Adrenal gland (tissue), 12 donors: ENCODE data around the gene NOL12. TPM values are rescaled to one million over a fixed set of nuclear protein-coding genes. Genes with fewer than 3 reads are reported as not detected.

Experiments used
- DNase-seq, 7 donors: peaks; one replicate each; pipeline ENCODE4 v3.0.0-alpha.2; 2019 to 2020
- H3K27ac ChIP-seq, 5 donors: fragments of 200-600 bp; sonication (generic) in 4 of 5; 1 replicate in 3 of 5; 2 replicates in 2 of 5; pipeline versions ENCODE4 v1.5.1 to v1.8.0; 2016 to 2020; ENCODE audit warnings: mild to moderate bottlenecking in 1 of 5
- H3K27me3 ChIP-seq: fragments of 200-600 bp; 2 replicates; pipeline ENCODE4 v1.8.0; 2021
- H3K36me3 ChIP-seq, 2 donors: fragments of 200-600 bp; replicated peaks in 1 of 2; 1 replicate in 1 of 2; 2 replicates in 1 of 2; pipeline versions ENCODE4 v1.5.1 to v1.8.0; 2018 to 2022
- H3K4me1 ChIP-seq, 2 donors: fragments of 200-600 bp; replicated peaks in 1 of 2; 1 replicate in 1 of 2; 2 replicates in 1 of 2; pipeline versions ENCODE4 v1.5.1 to v1.8.0; 2018 to 2021
- H3K4me3 ChIP-seq, 4 donors: fragments of 200-600 bp; sonication (generic) in 3 of 4; one replicate each; pipeline ENCODE4 v1.5.1; 2016 to 2018
- H3K9me3 ChIP-seq, 3 donors: fragments of 200-600 bp; sonication (generic) in 1 of 3; replicated peaks in 1 of 3; 1 replicate in 2 of 3; 2 replicates in 1 of 3; pipeline versions ENCODE4 v1.5.1 to v1.8.0; 2016 to 2021
- CTCF ChIP-seq, 6 experiments: fragments of 450-650 bp in 4 of 6; fragments of 200-600 bp in 2 of 6; sonication (generic) in 1 of 6; IDR thresholded peaks; 1 replicate in 5 of 6; 2 replicates in 1 of 6; pipeline versions ENCODE4 v1.5.1 to v1.8.0; 2016 to 2021; ENCODE audit warnings: antibody characterized with exemption in 6 of 6, mild to moderate bottlenecking in 2 of 6, moderate library complexity in 1 of 6
- POLR2A ChIP-seq, 2 donors: fragments of 450-650 bp; IDR thresholded peaks; one replicate each; pipeline ENCODE4 v1.6.1; 2017; ENCODE audit warnings: antibody characterized with exemption in 2 of 2, mild to moderate bottlenecking in 2 of 2, moderate library complexity in 1 of 2
- WGBS, 4 donors: extraction: QIAGEN DNeasy Blood & Tissue Kit in 2 of 4; methylation state at CpG; one replicate each; pipeline versions ENCODE4 v1.1.5 to v1.1.7; 2013 to 2017; 5-methylcytosine and 5-hydroxymethylcytosine counted together
- intact Hi-C, 2 donors: fragments of 100-400 bp; cut with DNase I; formaldehyde crosslinking; loops; one replicate each; pipeline versions ENCODE4 v1.14.1 to v1.15.0; 2022 to 2023
- polyA plus RNA-seq, 3 donors: library from polyadenylated mRNA; stranded (reverse); fragments of 200-250 nt in 2 of 3; fragments of 350-450 nt in 1 of 3; fragmentation: Illumina TruSeq in 1 of 3; extraction: RNeasy Lipid Tissue Mini Kit (QIAGEN cat#74804) in 1 of 3; gene quantifications; one replicate each; pipeline ENCODE4 v1.2.3, GENCODE V29; 2013 to 2014
- total RNA-seq, 9 donors: library from RNA; depleted of rRNA in 4 of 9; stranded (reverse); fragments of >200 nt in 4 of 9; fragments of 120-200 nt in 1 of 9; fragmentation: NEBNext Ultra II Directional in 1 of 9; extraction: Animal tissue kit (Norgen Biotek cat#: 25700) in 1 of 9; gene quantifications; one replicate each; pipeline versions ENCODE4 v1.1.0 to v1.2.4, GENCODE V29; 2013 to 2023
- donor health status: healthy with polysubstance abuse.
- donor health status: Bipolar disorder and iron deficiency.
- donor health status: DM: yes; HTN: yes; CAD: no.
- donor health status: DM: no; HTN: no; CAD: no.
- donor health status: DM: no; HTN: no; CAD: no.
- donor health status: DM: yes; HTN: yes; CAD: no.

The NOL12 gene
- total and polyA plus RNA-seq, 12 donors = 23.2 to 90.7 (median 39.3) TPM

GRCh38 chr22:37659897-37660708 is 26.0 kb upstream of the NOL12 start:
- Histone ChIP-seq H3K36me3 (no peaks in the 10 kb centered on the region), H3K27me3 (no peaks in the 10 kb centered on the region), H3K4me3 (peak overlapping the region in 1 of 4 donors; percentile 78), H3K4me1 (peaks cover 31 to 41% of the 10 kb centered on the region in 2 donors), H3K9me3 (no peaks in the 10 kb centered on the region), H3K27ac (peak overlapping the region in 4 of 5 donors; percentile 46 to 89 (median 76))
- intact Hi-C loops = no loop called here
- no peak for TF ChIP-seq POLR2A (IDR thresholded peaks at IDR 0.05)
- TF ChIP-seq CTCF (IDR thresholded peaks at IDR 0.05) = no peak
- 64 to 70% (median 67%) methylated on average over 9 to 14 of the region's 14 CpGs for WGBS, 4 donors
- peak in 1 of 7 donors; percentile 17 for DNase-seq

GRCh38 chr22:37660709-37661045 is 25.5 kb upstream of the NOL12 start:
- H3K4me3 ChIP-seq = no peak overlapping the region
- intact Hi-C loops = no loop called here

GRCh38 chr22:37661160-37661924 is 24.8 kb upstream of the NOL12 start:
- no peaks in the 10 kb centered on the region for H3K27me3 ChIP-seq
- peaks cover 31 to 41% of the 10 kb centered on the region in 2 donors for H3K4me1 ChIP-seq
- peak overlapping the region in 4 of 5 donors; percentile 49 to 83 (median 76) for H3K27ac ChIP-seq
- no peak overlapping the region for H3K4me3 ChIP-seq
- H3K36me3 ChIP-seq = peaks cover 0 to 11% of the 10 kb centered on the region in 2 donors
- no peaks in the 10 kb centered on the region for H3K9me3 ChIP-seq
- intact Hi-C loops = no loop called here
- 35 to 45% (median 42%) methylated on average over 12 of the region's 12 CpGs for WGBS, 4 donors
- TF ChIP-seq POLR2A (IDR thresholded peaks at IDR 0.05) (no peak), CTCF (IDR thresholded peaks at IDR 0.05) (peak in 5 of 6 experiments; percentile 11 to 44 (median 27))
- peak in 2 of 7 donors; percentile 44 to 73 for DNase-seq

More at GRCh38 chr22:37660709-37661045, 25.5 kb upstream of the NOL12 start:
- peaks cover 31 to 41% of the 10 kb centered on the region in 2 donors for H3K4me1 ChIP-seq
- no peaks in the 10 kb centered on the region for H3K27me3 ChIP-seq
- no peak for DNase-seq
- no peak for TF ChIP-seq POLR2A (IDR thresholded peaks at IDR 0.05)
- no peak for TF ChIP-seq CTCF (IDR thresholded peaks at IDR 0.05)
- H3K27ac ChIP-seq = peak overlapping the region in 4 of 5 donors; percentile 45 to 83 (median 76)
- 65 to 76% (median 68%) methylated on average over 2 of the region's 2 CpGs for WGBS, 4 donors
- no peaks in the 10 kb centered on the region for H3K9me3 ChIP-seq
- peaks cover 0 to 4% of the 10 kb centered on the region in 2 donors for H3K36me3 ChIP-seq

- H3K27ac ChIP-seq = peak overlapping the region in 3 of 5 donors; percentile 73 to 83 (median 80)
- TF ChIP-seq CTCF (IDR thresholded peaks at IDR 0.05) = no peak
- peaks cover 31 to 41% of the 10 kb centered on the region in 2 donors for H3K4me1 ChIP-seq
- no peaks in the 10 kb centered on the region for H3K27me3 ChIP-seq
- intact Hi-C loops = no loop called here
- H3K36me3 ChIP-seq = peaks cover 0 to 14% of the 10 kb centered on the region in 2 donors
- 73 to 84% (median 76%) methylated on average over 5 of the region's 5 CpGs for WGBS, 4 donors
- no peak for DNase-seq
- H3K4me3 ChIP-seq = no peak overlapping the region
- H3K9me3 ChIP-seq = no peaks in the 10 kb centered on the region
Observed at GRCh38 chr22:37662039-37662438, 24.1 kb upstream of the NOL12 start.
